Stimulated activated CD4-positive, alpha-beta T cell treated with anti-CD3 and anti-CD28 coated beads, Interleukin-12 subunit alpha, Interleukin-12 subunit beta, amount 100 ng/mL, for 48 hours (primary cell): ENCODE measurements around the gene ART1.
A peak's percentile ranks its signal among the peaks of the same experiment; 100 is the strongest.
"Not testable (repeated sequence)": the region's sequence is repeated elsewhere in the genome, so short reads cannot be mapped to it uniquely, and the experiment has no call there.

Experiments used
- DNase-seq, 3 donors: peaks; one replicate each; pipeline ENCODE4 v3.0.0-alpha.2; 2020; ENCODE audit warnings: low read depth in 2 of 3, low spot score in 1 of 3

Gene ART1

GRCh38 chr11:3644817-3645235, at the start of gene ART1:
TSS of gene ART1 (plus strand) at chr11:3645128. CDS start at chr11:3659214, 14,086 bp downstream.
- DNase-seq = no peak

- not testable (repeated sequence) for DNase-seq
Observed at GRCh38 chr11:3597743-3598142, 47.2 kb upstream of the ART1 start.

- not testable (repeated sequence) for DNase-seq
Observed at GRCh38 chr11:3600201-3600600, 44.7 kb upstream of the ART1 start.

DNA sequence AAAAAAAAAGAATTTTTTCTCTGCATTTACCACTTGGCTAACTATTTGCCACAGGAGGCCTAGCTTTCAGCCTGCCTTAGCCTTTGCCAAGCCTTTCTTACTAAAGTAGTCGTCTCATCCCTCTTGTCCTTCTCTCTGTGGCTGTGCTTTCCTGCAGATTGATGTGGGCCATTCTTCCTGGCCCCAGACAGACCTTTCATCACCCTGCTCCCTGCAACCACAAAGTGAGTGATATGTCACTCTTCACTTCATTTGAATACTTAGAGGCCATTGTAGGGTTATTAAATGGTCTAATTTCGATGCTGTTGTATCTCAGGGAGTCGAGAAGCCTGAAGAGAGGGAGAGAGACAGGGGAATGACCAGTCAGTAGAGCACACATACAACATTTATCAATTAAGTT, 40.8 kb upstream of the ART1 start:
- no peak for DNase-seq

DNA sequence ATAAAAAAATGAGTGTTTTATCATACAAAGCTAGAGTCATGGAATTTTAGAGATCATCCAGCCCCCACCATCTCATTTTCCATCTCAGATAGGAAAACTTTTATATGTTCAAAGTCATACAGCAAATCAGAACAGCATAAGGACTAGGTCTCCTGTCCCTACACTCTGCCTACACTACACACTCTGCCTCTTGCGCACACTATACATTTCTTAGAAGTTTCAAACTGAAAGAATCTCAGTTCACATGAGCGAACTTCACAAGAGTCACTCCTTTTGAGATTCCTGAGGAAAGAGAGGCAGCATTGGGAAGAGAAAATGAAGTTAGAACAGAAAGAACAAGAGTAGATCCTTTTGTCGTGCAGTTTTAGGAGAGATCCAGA, 39.7 kb upstream of the ART1 start:
- no peak for DNase-seq

GRCh38 chr11:3605771-3606203, 39.1 kb upstream of the ART1 start:
- DNase-seq = no peak

DNA sequence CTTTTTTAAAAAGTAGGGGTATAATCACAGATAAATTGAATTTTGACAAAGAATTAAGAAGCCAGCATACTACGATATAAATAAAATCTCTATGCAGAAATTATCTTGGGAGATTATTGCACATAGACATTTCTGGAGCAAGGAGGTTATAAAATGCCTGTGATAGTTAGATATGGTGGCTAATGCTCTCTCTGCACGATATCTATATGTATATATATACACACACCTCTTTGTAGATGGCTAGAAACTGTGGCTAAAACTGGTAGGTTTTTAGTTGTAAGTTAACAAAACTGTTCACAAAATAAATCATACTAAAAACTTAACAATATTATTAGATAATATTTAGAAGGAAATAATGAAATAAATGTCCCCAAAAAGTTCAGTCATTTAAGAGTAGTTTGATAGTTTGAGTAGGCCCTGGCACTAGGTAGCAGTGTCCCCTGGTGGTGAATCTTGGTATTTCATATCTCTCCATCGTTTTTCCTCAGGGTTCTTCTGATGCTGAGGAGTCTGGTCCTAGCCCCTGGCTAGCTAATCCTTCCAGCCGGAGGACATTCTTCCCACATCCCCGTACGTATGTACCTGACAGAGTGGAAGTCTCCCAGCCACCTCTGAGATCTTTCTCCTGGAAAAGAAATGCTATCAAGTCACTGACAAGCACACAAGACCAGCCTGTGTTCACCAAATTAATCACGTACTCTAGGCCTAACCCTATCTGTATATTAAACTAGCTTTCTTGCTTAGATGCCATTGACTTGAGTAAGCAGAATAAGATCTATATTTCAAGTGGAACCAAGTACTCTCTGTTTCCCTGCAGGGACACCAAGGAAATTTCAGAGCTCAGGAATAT, 35.3 kb upstream of the ART1 start:
- DNase-seq = peak in 1 of 3 donors; percentile 67

DNA sequence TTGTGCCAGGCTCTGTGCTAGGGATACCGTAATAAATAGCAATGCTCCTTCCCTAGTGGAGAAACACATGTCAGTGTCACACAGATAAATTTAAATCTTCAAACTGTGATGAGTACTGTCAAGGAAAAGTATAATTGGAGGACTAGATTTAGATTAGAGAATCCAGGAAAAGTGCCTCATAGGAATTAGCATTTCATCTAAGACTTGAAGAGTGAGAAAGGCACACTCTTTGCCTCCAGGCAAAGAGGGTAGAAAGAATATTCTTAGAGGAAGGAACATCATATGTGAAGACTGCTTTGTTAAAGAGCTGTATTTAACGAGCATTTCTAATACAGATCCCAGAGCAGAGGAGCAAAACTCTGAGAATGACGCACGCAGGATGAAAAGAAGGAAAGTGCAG, 34.1 kb upstream of the ART1 start:
- DNase-seq = no peak

GRCh38 chr11:3611976-3612678, 32.8 kb upstream of the ART1 start:
- DNase-seq = no peak

DNA sequence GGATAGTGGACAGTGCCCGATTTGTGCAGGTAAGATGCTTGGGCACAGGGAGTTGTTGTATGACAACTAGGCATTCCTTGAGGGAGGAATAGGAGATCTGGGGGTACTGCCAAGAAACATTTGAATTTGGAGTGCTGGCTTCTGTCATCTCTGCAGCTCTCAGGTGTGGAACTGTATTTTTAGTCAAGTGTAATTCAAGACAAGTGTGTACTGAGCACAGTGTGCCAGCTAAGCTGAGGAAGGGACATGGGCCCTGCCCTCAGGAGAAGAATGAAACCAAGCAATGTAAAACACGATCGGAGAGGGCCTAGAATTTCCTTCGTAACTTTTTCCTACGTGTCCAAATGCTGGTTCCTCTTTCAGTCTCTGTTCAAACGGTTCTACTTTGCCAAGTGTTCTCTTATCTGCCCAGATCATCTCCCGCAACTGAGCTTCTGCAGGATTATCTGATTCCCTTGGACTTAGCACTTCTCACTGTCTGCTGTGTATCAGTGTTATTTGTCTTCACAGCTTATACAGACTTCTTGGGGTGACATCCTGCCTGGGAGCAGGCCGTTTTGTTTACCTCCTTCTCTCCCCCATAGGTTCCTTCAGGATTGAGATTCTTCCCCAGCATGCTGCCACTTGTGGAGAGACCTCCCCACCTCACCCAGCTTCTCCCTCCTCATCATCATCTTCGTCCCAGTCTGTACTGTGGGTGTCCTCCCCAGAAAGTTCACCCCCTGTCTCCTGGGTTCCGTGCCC, 30.8 kb upstream of the ART1 start:
- DNase-seq = no peak

GRCh38 chr11:3614742-3615171, 30.2 kb upstream of the ART1 start:
- peak; percentile 29 to 38 (median 31) for DNase-seq

DNA sequence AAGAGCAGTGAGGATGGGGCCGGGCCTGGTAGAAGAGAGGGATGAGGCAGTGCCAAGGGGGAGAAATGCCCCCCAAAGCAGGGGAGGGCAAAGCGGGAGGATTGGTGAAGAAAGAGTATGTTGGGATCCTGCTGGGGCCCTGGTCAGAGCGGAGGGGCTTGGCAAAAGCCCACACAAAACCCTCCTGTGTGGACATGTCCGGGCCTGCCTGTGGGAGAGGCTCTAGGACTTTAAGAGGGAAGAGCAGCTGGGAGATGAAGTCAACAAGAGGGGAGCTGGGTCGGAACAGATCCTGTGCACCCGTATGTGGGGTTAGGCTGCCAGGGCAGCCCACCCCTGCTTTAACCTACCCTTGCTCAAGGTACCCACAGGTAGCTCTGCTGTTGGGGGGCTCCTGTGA, 28.9 kb upstream of the ART1 start:
- DNase-seq = no peak

DNA sequence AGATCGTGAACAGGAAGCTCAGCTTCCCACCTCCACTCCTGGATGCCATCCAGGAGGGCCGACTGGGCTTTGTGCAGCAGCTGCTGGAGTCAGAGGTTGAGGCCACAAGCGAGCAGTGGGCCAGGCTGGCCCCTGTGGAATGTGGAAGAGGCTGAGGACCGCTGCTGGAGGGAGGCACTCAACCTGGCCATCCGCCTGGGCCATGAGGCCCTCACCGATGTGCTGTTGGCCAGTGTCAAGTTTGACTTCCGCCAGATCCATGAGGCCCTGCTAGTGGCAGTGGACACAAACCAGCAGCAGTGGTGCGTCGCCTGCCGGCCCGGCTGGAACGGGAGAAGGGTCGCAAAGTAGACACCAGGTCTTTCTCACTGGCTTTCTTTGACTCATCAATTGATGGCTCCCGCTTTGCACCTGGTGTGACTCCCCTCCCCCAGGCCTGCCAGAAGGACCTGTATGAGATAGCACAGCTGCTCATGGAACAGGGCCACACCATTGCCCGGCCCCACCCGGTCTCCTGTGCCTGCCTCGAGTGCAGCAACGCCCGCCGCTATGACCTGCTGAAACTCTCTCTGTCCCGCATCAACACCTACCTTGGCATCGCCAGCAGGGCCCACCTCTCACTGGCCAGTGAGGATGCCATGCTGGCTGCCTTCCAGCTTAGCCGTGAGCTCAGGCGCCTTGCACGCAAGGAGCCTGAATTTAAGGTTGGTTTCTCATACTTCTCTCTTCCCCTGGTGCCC, 28.0 kb upstream of the ART1 start:
- DNase-seq = no peak

DNA sequence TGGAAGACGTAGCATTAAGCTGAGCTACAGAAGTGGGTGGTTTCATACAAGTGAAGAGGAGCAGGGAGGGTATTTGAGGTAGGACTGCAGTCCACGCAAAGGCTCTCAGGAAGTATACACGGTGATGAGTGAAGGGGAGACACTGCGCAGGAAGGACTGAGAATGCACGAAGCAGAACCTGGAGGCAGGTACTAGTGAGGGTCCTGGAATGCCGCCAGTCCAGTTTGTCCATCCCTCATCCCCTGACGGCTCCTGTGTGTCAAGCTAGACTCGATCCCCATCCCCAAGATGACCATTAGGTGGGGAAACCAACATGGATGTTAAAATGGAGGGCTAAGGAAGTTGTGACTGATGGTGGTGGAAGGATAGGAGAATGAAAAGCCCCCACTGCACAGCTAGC, 26.9 kb upstream of the ART1 start:
- no peak for DNase-seq

DNA sequence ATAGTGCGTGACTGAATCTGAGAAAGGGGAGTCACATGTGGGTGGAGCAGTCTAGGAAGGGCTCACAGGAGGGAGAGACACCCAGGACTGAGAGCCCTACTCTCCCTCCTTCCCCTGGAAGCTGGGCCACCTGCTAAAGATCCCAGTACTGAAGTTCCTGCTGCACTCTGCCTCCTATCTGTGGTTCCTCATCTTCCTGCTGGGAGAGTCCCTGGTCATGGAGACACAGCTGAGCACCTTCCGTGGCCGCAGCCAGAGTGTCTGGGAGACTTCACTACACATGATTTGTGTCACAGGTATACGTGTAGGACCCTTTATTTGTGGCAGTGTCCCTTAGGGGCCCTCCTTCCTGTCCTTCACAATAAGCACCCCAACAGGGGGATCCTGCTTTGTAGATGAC, 22.4 kb upstream of the ART1 start:
- no peak for DNase-seq

GRCh38 chr11:3623121-3623520, 21.8 kb upstream of the ART1 start:
- DNase-seq = no peak

- no peak for DNase-seq
Observed at GRCh38 chr11:3623767-3624458, 21.0 kb upstream of the ART1 start.

GRCh38 chr11:3626250-3626960, 18.5 kb upstream of the ART1 start:
- no peak for DNase-seq

- DNase-seq = no peak
Observed at GRCh38 chr11:3627291-3627690, 17.6 kb upstream of the ART1 start.

GRCh38 chr11:3631331-3631730, 13.6 kb upstream of the ART1 start:
- no peak for DNase-seq
